ENCODE data around the gene SFXN2.
"Not testable (repeated sequence)": the region's sequence is repeated elsewhere in the genome, so short reads cannot be mapped to it uniquely, and the experiment has no call there.

The SFXN2 gene

DNA sequence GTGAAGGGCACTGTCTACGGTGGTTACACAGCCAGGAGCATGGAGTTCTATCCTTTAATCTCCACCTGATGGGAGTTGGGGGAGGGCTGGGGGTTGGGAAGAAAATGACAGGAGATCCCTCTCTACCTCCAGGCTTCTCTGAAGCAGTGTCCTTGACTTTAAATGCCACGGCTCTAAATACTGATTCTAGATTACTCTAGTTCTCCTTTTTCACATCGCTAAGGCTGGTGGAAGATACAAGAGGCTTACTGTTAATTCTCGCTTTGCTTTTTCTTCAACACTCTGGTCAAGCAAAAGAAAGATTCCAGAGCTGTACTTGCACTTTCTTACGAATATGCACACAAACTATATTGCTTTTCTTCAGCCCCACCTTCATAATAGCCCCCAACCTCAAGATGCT is 30.7 kb upstream of the SFXN2 start:
- H3K9me2 ChIP-seq (replicated peaks; ENCODE audit: low read depth, low read length), result no peaks in the 10 kb centered on the region
- peaks cover 8% of the 10 kb centered on the region; the same call in 1 of the 2 replicates for H3K36me3 ChIP-seq (ENCODE audit: insufficient read depth, low read length)
- H3K4me1 ChIP-seq (ENCODE audit: insufficient read depth, low read length, poor library complexity, severe bottlenecking), result peaks cover 6% of the 10 kb centered on the region
- H3K79me2 ChIP-seq (ENCODE audit: insufficient read depth, low read length), result no peaks in the 10 kb centered on the region
- H3K4me3 ChIP-seq (ENCODE audit: low read length, poor library complexity, severe bottlenecking), result no peak overlapping the region
- no peak for TF ChIP-seq EZH2phosphoT487 (IDR thresholded peaks at IDR 0.05; ENCODE audit: borderline replicate concordance)
- TF ChIP-seq, protein P1, sequence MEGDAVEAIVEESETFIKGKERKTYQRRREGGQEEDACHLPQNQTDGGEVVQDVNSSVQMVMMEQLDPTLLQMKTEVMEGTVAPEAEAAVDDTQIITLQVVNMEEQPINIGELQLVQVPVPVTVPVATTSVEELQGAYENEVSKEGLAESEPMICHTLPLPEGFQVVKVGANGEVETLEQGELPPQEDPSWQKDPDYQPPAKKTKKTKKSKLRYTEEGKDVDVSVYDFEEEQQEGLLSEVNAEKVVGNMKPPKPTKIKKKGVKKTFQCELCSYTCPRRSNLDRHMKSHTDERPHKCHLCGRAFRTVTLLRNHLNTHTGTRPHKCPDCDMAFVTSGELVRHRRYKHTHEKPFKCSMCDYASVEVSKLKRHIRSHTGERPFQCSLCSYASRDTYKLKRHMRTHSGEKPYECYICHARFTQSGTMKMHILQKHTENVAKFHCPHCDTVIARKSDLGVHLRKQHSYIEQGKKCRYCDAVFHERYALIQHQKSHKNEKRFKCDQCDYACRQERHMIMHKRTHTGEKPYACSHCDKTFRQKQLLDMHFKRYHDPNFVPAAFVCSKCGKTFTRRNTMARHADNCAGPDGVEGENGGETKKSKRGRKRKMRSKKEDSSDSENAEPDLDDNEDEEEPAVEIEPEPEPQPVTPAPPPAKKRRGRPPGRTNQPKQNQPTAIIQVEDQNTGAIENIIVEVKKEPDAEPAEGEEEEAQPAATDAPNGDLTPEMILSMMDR (conservative IDR thresholded peaks at IDR 0.05; ENCODE audit: low read length), result no peak
- no peak overlapping the region for H3K4me2 ChIP-seq (ENCODE audit: low read depth, low read length, poor library complexity, severe bottlenecking)
- H3K9ac ChIP-seq (ENCODE audit: low read depth, low read length, poor library complexity, severe bottlenecking), result no peak overlapping the region
- H3K27me3 ChIP-seq (ENCODE audit: insufficient read depth, low read length, poor library complexity, severe bottlenecking), result no peaks in the 10 kb centered on the region
- H2AFZ ChIP-seq (ENCODE audit: low read length), result no peak overlapping the region
- no peaks in the 10 kb centered on the region for H4K20me1 ChIP-seq (ENCODE audit: insufficient read depth, low read length, poor library complexity, severe bottlenecking)
- H3F3A ChIP-seq (ENCODE audit: low read depth), result no peaks in the 10 kb centered on the region
- no peaks in the 10 kb centered on the region for H3K9me3 ChIP-seq (ENCODE audit: insufficient read depth, low read depth, low read length)

- Histone ChIP-seq H3K4me1 (ENCODE audit: insufficient read depth, low read length, poor library complexity, severe bottlenecking) (no peaks in the 10 kb centered on the region), H3K9me3 (ENCODE audit: insufficient read depth, low read depth, low read length) (no peaks in the 10 kb centered on the region), H3K9ac (ENCODE audit: low read depth, low read length, poor library complexity, severe bottlenecking) (no peak overlapping the region), H3K36me3 (ENCODE audit: insufficient read depth, low read length) (peaks cover 7% of the 10 kb centered on the region; the same call in 1 of the 2 replicates), H3K79me2 (ENCODE audit: insufficient read depth, low read length) (no peaks in the 10 kb centered on the region), H4K20me1 (ENCODE audit: insufficient read depth, low read length, poor library complexity, severe bottlenecking) (no peaks in the 10 kb centered on the region), H3K4me3 (ENCODE audit: low read length, poor library complexity, severe bottlenecking) (no peak overlapping the region), H2AFZ (ENCODE audit: low read length) (no peak overlapping the region), H3K9me2 (replicated peaks; ENCODE audit: low read depth, low read length) (no peaks in the 10 kb centered on the region), H3F3A (ENCODE audit: low read depth) (no peaks in the 10 kb centered on the region), H3K4me2 (ENCODE audit: low read depth, low read length, poor library complexity, severe bottlenecking) (no peak overlapping the region), H3K27me3 (ENCODE audit: insufficient read depth, low read length, poor library complexity, severe bottlenecking) (no peaks in the 10 kb centered on the region)
- TF ChIP-seq, protein P1 (conservative IDR thresholded peaks at IDR 0.05; ENCODE audit: low read length), result no peak
- TF ChIP-seq EZH2phosphoT487 (IDR thresholded peaks at IDR 0.05; ENCODE audit: borderline replicate concordance), result no peak
These were observed 23.0 kb upstream of the SFXN2 start for GRCh38 chr10:102691285-102692066.

DNA sequence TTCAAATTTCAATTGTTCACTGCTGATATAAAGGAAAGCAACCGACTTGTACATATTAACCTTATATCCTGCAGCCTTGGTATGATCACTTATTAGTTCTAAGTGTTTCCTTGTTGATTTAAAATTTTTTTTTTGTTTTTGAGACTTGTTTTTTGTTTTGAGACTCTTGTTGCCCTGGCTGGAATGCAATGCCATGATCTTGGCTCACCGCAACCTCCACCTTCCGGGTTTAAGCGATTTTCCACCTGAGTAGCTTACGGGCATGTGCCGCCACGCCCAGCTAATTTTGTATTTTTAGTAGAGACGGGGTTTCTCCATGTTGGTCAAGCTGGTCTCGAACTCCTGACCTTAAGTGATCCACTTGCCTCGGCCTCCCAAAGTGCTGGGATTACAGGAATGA is 19.0 kb upstream of the SFXN2 start:
- H3K9me2 ChIP-seq (replicated peaks; ENCODE audit: low read depth, low read length); H3K4me2 ChIP-seq (ENCODE audit: low read depth, low read length, poor library complexity, severe bottlenecking); H2AFZ ChIP-seq (ENCODE audit: low read length); H3K9ac ChIP-seq (ENCODE audit: low read depth, low read length, poor library complexity, severe bottlenecking); H3K4me3 ChIP-seq (ENCODE audit: low read length, poor library complexity, severe bottlenecking); H3K79me2 ChIP-seq (ENCODE audit: insufficient read depth, low read length); H3F3A ChIP-seq (ENCODE audit: low read depth); H3K27me3 ChIP-seq (ENCODE audit: insufficient read depth, low read length, poor library complexity, severe bottlenecking); H3K9me3 ChIP-seq (ENCODE audit: insufficient read depth, low read depth, low read length); H4K20me1 ChIP-seq (ENCODE audit: insufficient read depth, low read length, poor library complexity, severe bottlenecking); H3K4me1 ChIP-seq (ENCODE audit: insufficient read depth, low read length, poor library complexity, severe bottlenecking): not testable (repeated sequence)
- peaks cover 25% of the 10 kb centered on the region; the same call in 1 of the 2 replicates for H3K36me3 ChIP-seq (ENCODE audit: insufficient read depth, low read length)

- Histone ChIP-seq H3K4me2 (ENCODE audit: low read depth, low read length, poor library complexity, severe bottlenecking) (no peak overlapping the region), H3K4me1 (ENCODE audit: insufficient read depth, low read length, poor library complexity, severe bottlenecking) (no peaks in the 10 kb centered on the region), H3K4me3 (ENCODE audit: low read length, poor library complexity, severe bottlenecking) (no peak overlapping the region), H3K79me2 (ENCODE audit: insufficient read depth, low read length) (no peaks in the 10 kb centered on the region), H3K9me3 (ENCODE audit: insufficient read depth, low read depth, low read length) (no peaks in the 10 kb centered on the region), H3K9me2 (replicated peaks; ENCODE audit: low read depth, low read length) (no peaks in the 10 kb centered on the region), H3K27me3 (ENCODE audit: insufficient read depth, low read length, poor library complexity, severe bottlenecking) (no peaks in the 10 kb centered on the region), H3F3A (ENCODE audit: low read depth) (no peaks in the 10 kb centered on the region), H3K36me3 (ENCODE audit: insufficient read depth, low read length) (peaks cover 25% of the 10 kb centered on the region; the same call in 1 of the 2 replicates), H3K9ac (ENCODE audit: low read depth, low read length, poor library complexity, severe bottlenecking) (no peak overlapping the region), H2AFZ (ENCODE audit: low read length) (no peak overlapping the region), H4K20me1 (ENCODE audit: insufficient read depth, low read length, poor library complexity, severe bottlenecking) (no peaks in the 10 kb centered on the region)
- no peak for TF ChIP-seq EZH2phosphoT487 (IDR thresholded peaks at IDR 0.05; ENCODE audit: borderline replicate concordance)
- TF ChIP-seq, protein P1 (conservative IDR thresholded peaks at IDR 0.05; ENCODE audit: low read length), result no peak
These were observed 17.7 kb upstream of the SFXN2 start for GRCh38 chr10:102696736-102697135.
